Kidney epithelial cell (primary cell): ENCODE measurements around the gene DDX25. TPM values are rescaled to one million over a fixed set of nuclear protein-coding genes. Genes with fewer than 3 reads are reported as not detected.

ENCODE experiments used
- DNase-seq: peaks from one replicate; pipeline ENCODE4 v3.0.0-alpha.2; 2010; ENCODE audit warnings: low read depth
- H3K27me3 ChIP-seq: 2 replicates; pipeline ENCODE4 v1.6.0; 2011; ENCODE audit warnings: low read length; ENCODE audit not compliant: control insufficient read depth, insufficient read depth
- H3K36me3 ChIP-seq: 2 replicates; pipeline ENCODE4 v1.5.1; 2011; ENCODE audit warnings: low read length; ENCODE audit not compliant: control insufficient read depth, insufficient read depth
- H3K4me3 ChIP-seq: 2 replicates; pipeline ENCODE4 v1.5.1; 2011; ENCODE audit warnings: low read depth, mild to moderate bottlenecking, control low read depth, low read length
- CTCF ChIP-seq: IDR thresholded peaks from 2 replicates; pipeline ENCODE4 v1.5.1; 2011; ENCODE audit warnings: mild to moderate bottlenecking, moderate library complexity, low read length, control low read depth, inconsistent platforms; ENCODE audit not compliant: insufficient read depth, poor library complexity, severe bottlenecking
- total RNA-seq: library from RNA; depleted of rRNA; stranded (reverse); fragments of >200 nt; gene quantifications from 2 replicates; pipeline ENCODE4 v1.2.3, GENCODE V29; 2015

Gene DDX25
- total RNA-seq, 1 donor from 2014 or later, result 1.5 TPM

GRCh38 chr11:125954123-125954944 is 50.0 kb downstream of the DDX25 start:
- Histone ChIP-seq H3K36me3 (no peaks in the 10 kb centered on the region), H3K27me3 (no peaks in the 10 kb centered on the region), H3K4me3 (no peak overlapping the region)
- no peak for DNase-seq
- TF ChIP-seq CTCF, result no peak

DNA sequence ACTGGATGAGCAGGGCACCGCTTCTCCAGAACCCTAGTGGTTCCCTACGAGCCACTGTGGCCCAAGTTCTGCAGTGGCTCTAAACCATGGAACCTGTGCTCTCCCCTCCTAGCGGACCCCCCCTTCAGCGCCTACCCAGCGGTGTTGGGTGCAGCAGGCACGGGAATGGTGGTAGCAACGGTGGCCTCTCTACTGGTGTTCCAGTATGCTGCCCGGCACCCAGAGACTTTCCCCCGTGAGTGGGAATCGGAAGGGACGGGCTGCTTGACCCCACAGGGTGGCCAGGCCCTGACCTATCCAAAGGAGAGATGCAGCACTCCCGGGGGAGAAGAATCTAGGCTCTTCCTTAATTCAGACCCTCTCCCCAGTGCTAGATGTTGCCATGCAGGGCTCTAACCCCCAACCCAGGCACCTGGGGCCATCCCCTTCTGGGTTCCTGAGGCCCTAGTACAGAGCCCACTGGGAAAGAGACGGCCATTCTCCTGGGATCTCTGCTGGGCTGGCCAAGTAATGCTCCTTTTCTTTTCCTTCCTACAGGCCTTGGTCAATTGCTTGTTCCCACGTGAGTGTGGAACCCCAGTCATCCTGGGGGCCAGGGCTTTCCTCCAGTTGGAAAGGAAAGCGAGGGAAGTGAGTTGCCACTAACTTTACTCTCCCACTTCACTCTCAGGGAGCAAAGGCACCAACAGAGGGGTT is 50.8 kb downstream of the DDX25 start:
- Histone ChIP-seq H3K36me3 (no peaks in the 10 kb centered on the region), H3K27me3 (no peaks in the 10 kb centered on the region), H3K4me3 (no peak overlapping the region)
- no peak for TF ChIP-seq CTCF
- DNase-seq, result no peak

GRCh38 chr11:125955856-125956255 is 51.5 kb downstream of the DDX25 start:
- no peak for DNase-seq
- H3K27me3 ChIP-seq, result no peaks in the 10 kb centered on the region
- no peak for TF ChIP-seq CTCF

GRCh38 chr11:125956391-125957134 is 52.3 kb downstream of the DDX25 start:
- no peak for DNase-seq
- H3K27me3 ChIP-seq, result no peaks in the 10 kb centered on the region
- TF ChIP-seq CTCF, result no peak
- H3K4me3 ChIP-seq, result no peak overlapping the region
- no peaks in the 10 kb centered on the region for H3K36me3 ChIP-seq

More at GRCh38 chr11:125955856-125956255, 51.5 kb downstream of the DDX25 start:
- no peaks in the 10 kb centered on the region for H3K36me3 ChIP-seq
- no peak overlapping the region for H3K4me3 ChIP-seq

DNA sequence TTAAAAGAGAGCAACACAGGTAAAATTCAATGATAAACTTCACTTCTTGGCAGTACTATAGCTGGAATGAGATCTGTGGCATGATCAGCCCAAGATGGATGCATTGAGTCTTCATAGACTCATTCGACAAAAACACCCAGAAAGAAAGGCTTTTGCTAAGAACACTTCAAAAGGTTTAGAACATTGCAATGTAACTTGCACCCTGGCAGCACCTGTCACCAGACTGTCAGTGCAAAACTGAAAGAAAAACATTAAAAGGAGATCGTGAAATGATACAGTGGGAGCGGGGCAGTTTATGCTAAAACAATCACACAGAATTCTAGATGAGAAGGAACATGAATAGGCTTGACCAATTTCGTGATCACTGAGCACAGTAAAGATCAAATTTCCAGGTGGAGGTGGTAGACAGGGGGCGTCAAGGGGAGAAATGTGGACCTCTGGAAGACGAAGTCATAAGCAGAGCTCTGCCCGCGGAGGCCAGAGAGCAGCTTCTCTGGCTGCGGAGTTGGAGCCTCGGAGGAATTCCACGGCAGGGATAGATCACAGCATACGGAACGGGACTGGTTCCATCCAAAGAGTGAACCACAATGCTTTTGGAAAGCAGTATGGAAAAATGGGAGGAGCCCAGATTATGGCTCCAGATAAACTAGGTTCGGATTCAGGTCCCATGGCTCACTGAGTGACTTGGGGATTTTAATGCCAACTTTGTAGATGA is 53.5 kb downstream of the DDX25 start:
- Histone ChIP-seq H3K27me3 (no peaks in the 10 kb centered on the region), H3K36me3 (no peaks in the 10 kb centered on the region), H3K4me3 (no peak overlapping the region)
- no peak for TF ChIP-seq CTCF
- no peak for DNase-seq
